ENCODE data around the gene MPPED1. TPM values are rescaled to one million over a fixed set of nuclear protein-coding genes. Genes with fewer than 3 reads are reported as not detected.

Gene MPPED1
- total RNA-seq, 1 experiment from 2014 or later, result not detected

DNA sequence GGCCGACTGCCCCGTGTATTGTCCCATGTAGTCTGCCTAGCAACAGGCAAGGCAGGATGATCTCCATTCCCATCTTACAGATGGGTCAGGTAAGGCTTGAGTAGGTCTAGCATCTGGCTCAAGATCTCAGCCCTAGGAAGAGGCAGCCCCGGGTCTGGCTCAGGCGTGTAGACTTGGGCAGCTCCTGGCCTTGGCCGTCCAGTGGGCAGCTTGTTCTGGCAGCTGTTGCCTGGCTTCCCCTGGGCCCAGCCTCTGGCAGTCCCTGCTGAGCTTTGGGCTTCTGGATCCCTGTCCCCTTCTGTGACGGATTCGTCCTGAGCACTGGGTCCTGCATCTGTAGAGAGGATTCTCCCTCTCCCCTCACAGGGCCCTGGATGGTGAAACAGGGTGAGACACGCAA is 72.4 kb downstream of the MPPED1 start:
- Histone ChIP-seq H3K9me3 (no peaks in the 10 kb centered on the region), H3K36me3 (no peaks in the 10 kb centered on the region), H3K27me3 (no peaks in the 10 kb centered on the region), H3K4me3 (no peak overlapping the region)
- DNase-seq, result no peak

DNA sequence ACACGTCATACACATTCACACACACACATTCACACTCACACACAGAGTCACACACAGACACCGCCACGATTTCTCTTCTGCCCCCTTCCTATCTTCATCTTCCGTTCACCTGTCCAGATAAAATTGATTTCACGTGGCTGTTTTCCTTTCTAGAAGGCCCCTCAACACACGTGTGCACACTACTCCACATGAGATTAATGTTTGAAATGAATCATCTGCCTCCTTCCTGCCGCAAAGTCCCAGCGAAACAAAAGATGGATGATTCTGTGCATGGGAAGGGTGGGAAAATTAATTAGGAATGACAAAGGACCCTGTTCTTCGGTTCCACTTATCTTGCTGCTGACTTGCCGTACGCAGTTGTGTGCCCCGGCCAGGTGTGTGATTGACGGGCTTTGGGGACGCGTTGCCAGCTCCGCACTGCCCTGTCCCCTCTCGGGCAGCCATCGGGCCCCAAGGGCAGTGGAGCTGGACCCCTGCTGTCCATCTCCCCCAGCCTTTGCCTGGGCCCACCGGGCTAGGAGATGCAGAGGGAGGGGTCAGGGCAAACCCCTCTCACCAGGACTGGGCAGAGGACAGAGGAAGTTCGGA is 73.8 kb downstream of the MPPED1 start:
- no peak for DNase-seq

DNA sequence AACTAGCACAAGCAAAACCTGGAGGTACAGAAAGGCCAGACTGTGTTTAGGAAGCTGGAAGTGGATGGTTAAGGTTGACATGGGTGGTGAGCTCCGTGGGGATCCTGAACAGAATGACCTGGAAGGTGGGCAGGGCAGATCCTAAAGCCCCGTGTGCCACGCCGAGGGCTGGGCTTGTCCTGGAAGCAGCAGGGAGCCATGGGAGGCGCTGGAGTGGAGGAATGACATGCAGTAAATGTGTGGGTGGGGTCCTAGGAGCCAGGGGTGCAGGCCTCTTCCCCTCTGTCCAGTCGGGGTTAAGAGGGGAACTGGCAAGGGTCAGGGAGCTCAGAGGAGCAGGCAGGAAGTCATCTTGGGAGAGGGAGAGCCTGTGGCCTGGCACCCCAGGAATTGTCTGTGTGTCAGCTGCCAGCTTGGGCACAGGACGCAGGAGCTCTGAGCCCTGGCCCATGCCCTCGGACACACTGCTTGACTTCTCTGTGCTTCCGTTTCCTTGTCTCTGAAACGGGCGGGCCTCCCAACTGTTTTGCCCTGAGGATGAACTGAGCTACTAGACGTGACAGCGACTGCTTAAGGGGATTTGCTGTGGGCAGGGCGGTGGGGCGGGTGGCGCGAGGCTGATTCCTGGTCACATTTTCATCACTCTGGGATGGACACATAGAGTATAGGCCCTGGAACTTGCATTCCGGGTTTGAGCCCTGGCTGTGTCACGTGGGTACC is 75.7 kb downstream of the MPPED1 start:
- no peaks in the 10 kb centered on the region for H3K9me3 ChIP-seq
- H3K36me3 ChIP-seq, result no peaks in the 10 kb centered on the region
- DNase-seq, result no peak
- H3K27me3 ChIP-seq, result no peaks in the 10 kb centered on the region
- H3K4me3 ChIP-seq, result no peak overlapping the region

More for the DNA sequence above, 73.8 kb downstream of the MPPED1 start:
- H3K27me3 ChIP-seq, result no peaks in the 10 kb centered on the region
- H3K9me3 ChIP-seq, result no peaks in the 10 kb centered on the region
- no peaks in the 10 kb centered on the region for H3K36me3 ChIP-seq
- H3K4me3 ChIP-seq, result no peak overlapping the region

DNA sequence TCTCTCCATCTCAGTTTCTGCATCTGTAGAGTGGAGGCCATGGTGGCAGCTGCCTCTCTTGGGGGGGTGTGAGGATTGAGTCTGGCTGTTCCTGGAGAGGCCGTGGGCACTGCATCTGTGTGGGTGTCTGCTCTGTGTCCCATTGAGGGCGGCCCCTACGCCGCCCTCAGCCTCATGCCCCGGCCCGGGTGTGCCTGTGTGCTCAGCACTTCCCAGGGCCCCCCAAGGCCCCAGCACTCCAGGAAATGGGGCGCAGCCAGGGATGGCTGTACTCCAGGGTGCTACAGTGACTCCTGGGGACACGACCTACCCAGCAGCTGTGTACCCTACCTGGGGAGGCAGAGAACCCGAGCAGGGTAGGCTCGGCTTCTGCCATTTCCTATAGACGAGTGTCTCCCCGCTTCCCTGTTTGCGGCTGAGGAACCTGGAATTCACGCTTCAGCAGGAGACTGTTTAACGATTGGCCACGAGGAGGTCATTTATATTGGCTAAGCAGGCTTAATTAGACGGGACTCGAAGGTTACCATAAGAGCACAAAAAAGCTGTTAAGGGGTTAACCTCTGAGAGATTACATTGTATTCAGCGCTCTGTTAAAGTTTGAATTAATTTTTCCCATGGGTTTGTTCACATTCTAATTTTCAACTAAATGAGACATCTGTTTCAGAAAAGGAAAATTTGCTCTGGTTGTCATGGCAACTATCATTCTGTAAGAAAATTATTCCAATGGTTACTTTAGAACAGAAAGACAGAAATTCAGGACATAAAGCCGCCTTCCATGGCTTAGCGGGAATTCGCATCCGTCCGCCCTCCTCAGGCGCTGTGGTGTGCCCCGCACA is 76.4 kb downstream of the MPPED1 start:
- Histone ChIP-seq H3K27me3 (no peaks in the 10 kb centered on the region), H3K9me3 (no peaks in the 10 kb centered on the region), H3K36me3 (no peaks in the 10 kb centered on the region), H3K4me3 (no peak overlapping the region)
- DNase-seq, result no peak

DNA sequence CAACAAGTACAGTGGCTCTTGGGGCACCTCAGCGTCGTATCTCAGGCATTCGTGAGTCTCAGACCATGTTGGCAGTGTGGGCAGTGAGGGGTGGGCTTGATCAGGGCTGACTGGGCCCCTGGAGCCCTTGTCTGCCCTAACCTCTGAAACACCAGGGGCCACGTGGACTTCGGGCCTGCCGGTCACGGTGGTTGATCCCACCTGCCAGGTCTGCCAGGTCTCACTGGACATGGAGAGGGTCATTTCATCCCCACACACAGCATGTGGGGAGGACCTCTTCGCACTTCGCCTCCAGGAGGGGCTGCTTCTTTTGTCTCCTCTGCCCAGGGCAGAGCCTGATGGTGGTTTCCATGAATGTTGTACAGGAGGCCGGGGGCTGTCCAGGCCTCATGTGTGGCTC is 77.1 kb downstream of the MPPED1 start:
- no peaks in the 10 kb centered on the region for H3K27me3 ChIP-seq
- H3K9me3 ChIP-seq, result no peaks in the 10 kb centered on the region
- H3K4me3 ChIP-seq, result no peak overlapping the region
- H3K36me3 ChIP-seq, result no peaks in the 10 kb centered on the region
- DNase-seq, result no peak

DNA sequence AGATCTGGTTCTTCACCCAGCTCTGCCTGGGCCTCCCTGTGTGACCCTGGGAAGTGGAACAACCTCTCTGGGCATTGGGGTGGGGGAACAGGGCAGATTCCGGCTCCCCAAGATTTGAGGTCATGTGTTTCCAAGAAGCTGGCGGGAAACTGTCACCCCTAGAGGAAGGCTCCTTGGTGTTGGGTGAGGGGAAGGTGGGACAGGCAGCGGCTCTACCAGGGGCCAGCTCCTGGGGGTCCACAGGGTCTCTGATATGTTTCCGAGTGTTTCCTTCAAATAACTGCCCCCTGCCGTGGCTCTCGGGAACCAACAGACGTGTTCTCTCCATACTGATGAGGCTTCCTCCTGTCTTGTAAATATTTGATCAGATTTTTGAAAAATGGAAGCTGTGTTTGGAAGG is 78.5 kb downstream of the MPPED1 start:
- DNase-seq, result no peak
- H3K4me3 ChIP-seq, result no peak overlapping the region
- H3K36me3 ChIP-seq, result no peaks in the 10 kb centered on the region
- no peaks in the 10 kb centered on the region for H3K9me3 ChIP-seq
- no peaks in the 10 kb centered on the region for H3K27me3 ChIP-seq

DNA sequence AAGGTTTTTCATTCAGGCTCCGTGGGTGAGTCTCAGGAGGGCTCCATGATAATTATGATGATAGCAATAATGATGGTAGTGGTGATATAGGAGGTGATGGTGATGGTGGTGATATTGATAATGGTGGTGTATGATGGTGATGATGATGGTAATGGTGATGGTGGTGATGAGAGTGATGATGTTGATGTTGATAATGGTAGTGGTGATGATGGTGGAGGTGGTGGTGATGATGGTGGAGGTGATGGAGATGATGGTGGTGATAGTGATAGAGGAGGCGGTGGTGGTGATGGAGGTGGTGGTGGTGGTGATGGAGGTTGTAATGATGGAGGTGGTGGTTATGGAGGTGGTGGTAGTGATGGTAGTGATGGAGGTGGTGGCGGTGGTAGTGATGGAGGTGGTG is 79.4 kb downstream of the MPPED1 start:
- Histone ChIP-seq H3K4me3 (no peak overlapping the region), H3K9me3 (no peaks in the 10 kb centered on the region), H3K27me3 (no peaks in the 10 kb centered on the region), H3K36me3 (no peaks in the 10 kb centered on the region)
- no peak for DNase-seq

DNA sequence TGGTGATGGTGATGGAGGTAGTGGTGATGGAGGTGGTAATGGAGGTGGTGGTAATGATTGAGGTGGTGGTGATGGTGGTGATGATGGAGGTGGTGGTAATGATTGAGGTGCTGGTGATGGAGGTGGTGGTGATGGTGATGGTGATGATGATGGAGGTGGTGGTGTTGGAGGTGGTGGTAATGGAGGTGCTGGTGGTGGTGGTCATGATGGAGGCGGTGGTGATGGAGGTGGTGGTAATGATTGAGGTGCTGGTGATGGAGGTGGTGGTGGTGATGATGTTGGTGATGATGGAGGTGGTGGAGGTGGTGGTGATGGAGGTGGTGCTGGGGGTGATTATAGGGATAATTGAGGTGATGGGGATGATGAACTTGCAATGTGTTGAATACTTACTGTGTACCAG is 79.9 kb downstream of the MPPED1 start:
- no peak for DNase-seq
- Histone ChIP-seq H3K9me3 (no peaks in the 10 kb centered on the region), H3K4me3 (no peak overlapping the region), H3K36me3 (no peaks in the 10 kb centered on the region), H3K27me3 (no peaks in the 10 kb centered on the region)

DNA sequence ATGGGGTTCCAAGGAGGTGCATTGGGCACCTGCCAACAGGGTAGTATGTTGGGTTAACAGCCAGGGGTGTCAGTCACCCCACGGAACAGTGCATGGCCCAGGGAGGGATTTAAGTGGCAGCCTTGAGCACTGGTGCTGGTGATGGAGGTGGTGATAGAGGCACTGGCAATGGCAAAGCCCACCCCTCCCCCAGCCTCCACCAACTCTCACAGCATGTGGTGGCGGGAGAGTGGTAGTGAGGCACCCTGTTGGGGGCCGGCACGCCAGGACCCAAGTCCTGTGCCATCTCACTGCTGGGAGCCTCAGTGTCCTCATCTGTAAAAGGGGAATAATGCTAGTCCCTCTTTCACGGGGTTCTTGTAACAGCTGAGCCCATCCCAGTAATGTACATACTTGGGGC is 81.5 kb downstream of the MPPED1 start:
- Histone ChIP-seq H3K4me3 (no peak overlapping the region), H3K9me3 (no peaks in the 10 kb centered on the region), H3K36me3 (no peaks in the 10 kb centered on the region), H3K27me3 (no peaks in the 10 kb centered on the region)
- no peak for DNase-seq

DNA sequence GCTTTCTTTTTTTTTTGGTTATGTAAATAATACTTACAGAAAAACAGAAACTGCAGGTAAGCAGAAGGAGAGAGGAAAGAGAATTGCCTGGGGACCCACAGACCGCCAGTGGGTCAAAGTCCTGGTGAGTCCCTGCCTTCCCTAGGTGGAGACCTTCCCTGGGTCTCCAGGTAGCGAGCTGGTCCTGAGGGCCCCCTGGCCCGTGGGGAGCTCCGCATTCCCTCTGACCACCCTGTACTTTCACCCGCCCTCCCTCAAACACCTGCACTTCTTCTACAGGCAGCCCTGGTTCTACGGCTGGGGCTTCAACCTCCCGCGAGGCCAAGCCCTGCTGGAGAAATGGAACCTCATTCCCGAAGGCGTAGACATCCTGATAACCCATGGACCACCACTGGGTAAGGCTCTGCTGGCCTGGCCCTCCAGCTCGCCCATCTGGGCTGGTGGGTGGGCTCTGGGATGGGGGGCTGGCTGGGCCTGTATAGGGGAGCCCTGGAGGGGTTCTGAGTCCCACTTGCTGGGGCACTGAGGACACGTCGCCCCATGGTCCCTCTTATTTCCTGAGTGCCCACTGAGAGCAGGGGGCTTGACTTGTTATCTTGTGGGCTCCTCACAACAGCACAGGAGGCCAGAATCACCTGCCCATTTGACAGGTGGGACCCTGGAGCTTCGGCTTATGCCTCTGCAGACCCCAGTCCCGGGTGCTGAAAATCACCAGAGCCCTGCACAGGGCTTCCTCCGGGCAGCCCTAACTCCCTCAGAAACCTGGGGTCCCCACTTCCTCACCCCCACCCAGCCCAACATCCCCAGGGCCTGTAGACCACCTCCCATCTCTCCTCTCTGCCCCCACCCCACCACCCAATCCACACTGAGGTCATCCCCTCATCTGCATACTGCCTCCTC is 86.4 kb downstream of the MPPED1 start:
- H3K4me3 ChIP-seq, result no peak overlapping the region
- H3K27me3 ChIP-seq, result no peaks in the 10 kb centered on the region
- no peaks in the 10 kb centered on the region for H3K36me3 ChIP-seq
- H3K9me3 ChIP-seq, result no peaks in the 10 kb centered on the region
- DNase-seq, result no peak

DNA sequence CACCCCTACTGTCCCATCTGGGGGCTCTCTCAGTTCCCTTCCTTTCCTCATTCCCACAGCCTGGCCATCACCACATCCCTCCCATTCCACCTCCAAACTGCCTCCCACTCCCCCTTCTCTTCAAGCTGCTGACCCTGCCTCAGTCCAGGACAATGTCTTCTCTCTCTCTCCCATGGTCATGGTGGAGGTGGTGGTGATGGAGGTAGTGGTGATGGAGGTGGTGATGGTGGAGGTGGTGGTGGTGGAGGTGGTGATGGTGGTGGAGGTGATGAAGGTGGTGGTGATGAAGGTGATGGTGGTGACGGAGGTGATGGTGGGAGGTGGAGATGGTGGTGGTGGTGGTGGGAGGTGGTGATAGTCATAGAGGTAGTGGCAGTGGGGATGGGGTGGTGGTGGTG is 87.0 kb downstream of the MPPED1 start:
- Histone ChIP-seq H3K27me3 (no peaks in the 10 kb centered on the region), H3K9me3 (no peaks in the 10 kb centered on the region), H3K4me3 (no peak overlapping the region), H3K36me3 (no peaks in the 10 kb centered on the region)
- DNase-seq, result no peak

DNA sequence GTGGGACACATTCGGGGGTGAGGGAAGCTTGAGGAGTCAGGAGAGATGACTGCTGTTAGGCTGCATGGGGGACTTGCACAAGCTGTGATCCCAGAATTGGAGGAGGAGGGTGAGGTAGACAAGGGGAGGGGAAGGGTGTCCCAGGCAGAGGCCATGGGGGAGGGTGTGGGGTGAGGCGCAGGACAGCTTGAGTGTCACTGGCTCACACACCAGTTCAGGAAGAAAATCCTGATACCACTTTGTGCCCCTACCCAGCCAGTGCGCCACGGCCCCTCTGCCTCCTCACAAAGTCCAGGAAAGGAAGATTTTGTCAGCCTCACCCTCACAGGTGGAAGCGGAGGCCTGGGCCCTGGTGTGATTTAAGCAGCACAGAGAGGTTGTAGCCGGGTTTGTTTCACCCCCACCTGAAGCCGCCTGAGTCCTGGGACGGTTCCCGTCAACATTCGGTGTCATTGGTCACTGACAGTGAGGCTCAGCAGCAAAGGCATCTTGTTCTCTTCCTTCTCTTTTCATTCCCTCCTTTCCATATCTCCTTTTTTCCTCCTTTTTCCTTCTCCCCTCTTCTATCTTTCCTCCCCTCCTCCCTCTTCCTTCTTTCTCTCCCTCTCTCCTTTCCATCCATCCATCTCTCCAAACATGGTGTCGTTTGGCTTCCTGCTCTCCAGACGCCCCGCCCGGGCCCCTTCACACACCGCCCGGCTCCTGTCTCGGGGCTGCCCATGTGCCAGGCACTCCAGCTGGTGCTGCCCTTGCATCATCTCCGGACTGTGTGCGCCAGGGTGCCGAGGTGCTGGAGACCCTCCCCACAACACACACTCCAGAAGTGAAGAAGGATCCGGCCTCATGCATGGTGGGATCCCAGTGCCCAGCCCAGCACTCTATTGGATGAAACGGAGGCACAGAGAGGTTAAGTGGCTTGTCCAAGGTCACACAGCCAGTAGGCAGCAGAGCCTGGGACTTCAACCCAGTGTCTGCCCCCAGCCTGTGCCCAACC is 89.3 kb downstream of the MPPED1 start:
- Histone ChIP-seq H3K4me3 (no peak overlapping the region), H3K9me3 (no peaks in the 10 kb centered on the region), H3K36me3 (no peaks in the 10 kb centered on the region), H3K27me3 (no peaks in the 10 kb centered on the region)
- DNase-seq, result no peak

DNA sequence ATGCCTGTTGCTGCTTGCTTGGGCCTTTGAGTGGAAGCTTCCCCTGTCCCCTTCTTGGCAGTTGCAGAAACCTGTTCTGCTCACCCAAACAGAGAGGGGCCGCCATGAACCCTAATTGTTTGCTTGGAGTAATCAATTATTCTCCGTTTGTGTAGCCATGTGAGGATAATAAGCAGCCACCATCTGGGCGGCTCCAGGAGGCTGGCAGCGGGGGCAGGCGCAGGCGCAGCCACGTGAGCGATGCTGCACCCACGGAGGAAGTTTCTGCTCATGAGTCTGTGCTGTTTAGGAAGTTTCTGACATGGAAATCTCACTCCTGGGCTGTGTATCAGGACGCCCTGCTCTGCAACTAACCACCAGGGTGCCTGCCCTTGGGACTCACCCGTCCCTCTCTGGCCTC is 90.1 kb downstream of the MPPED1 start:
- DNase-seq, result no peak

DNA sequence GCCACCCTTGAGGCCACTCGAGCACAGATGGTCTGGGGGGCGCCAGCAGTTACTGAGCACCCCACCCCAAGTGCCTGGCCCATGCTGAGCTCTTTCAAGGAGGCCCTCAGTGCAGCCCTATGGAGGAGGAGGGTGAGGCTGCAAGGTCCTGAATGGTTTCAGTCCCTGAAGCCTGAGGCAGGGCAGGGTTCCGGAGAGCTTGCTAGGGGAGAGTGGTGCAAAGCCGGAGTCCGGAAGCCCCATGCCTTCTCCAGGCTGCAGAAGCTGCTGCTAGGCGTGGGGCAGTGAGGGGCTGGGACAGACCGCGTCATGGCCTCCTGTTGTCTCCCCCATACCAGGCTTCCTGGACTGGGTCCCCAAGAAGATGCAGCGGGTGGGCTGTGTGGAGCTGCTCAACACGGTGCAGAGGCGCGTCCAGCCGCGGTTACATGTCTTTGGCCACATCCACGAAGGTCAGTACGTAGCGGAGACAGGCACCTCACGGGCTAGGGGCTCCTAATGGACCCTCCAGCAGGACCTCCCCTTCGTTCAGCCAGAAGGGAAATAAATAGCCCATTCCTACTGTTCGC is 90.6 kb downstream of the MPPED1 start:
- Histone ChIP-seq H3K4me3 (no peak overlapping the region), H3K9me3 (no peaks in the 10 kb centered on the region), H3K27me3 (no peaks in the 10 kb centered on the region), H3K36me3 (no peaks in the 10 kb centered on the region)
- DNase-seq, result no peak

More for the DNA sequence above, 90.1 kb downstream of the MPPED1 start:
- H3K27me3 ChIP-seq, result no peaks in the 10 kb centered on the region
- no peaks in the 10 kb centered on the region for H3K9me3 ChIP-seq
- H3K4me3 ChIP-seq, result no peak overlapping the region
- no peaks in the 10 kb centered on the region for H3K36me3 ChIP-seq

DNA sequence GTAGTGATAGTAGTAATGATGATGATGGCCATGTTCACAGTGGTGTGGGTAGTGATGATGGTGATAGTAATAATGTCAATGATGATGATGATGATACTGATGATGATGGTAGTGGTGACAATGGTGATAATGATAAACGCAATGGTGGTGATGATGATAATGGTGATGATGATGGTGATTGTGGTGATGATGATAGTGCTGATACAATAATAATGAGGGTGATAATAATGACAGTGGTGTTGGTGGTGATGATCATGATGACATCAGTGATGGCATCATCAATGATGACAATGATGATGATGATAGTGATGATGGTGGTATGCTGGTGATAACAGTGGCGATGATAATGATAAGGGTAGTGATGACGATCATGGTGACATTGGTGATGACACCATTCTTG is 92.3 kb downstream of the MPPED1 start:
- H3K9me3 ChIP-seq, result no peaks in the 10 kb centered on the region
- no peaks in the 10 kb centered on the region for H3K36me3 ChIP-seq
- no peaks in the 10 kb centered on the region for H3K27me3 ChIP-seq
- DNase-seq, result no peak
- no peak overlapping the region for H3K4me3 ChIP-seq

Data from MG63 (cell line).